Keratinocyte (primary cell): ENCODE measurements around the gene FBXL12.

Experiments
- CTCF ChIP-seq, 3 experiments: IDR thresholded peaks in 1 of 3; conservative IDR thresholded peaks in 1 of 3; optimal IDR thresholded peaks in 1 of 3; 2 replicates in 2 of 3; 3 replicates in 1 of 3; pipeline versions ENCODE3 to v1.5.1; 2011; ENCODE audit warnings: low read length in 3 of 3, mild to moderate bottlenecking in 3 of 3, moderate library complexity in 2 of 3, control low read depth in 1 of 3, inconsistent platforms in 1 of 3; ENCODE audit not compliant: insufficient read depth in 2 of 3; ENCODE audit errors: extremely low read depth in 1 of 3
- EZH2 ChIP-seq: IDR thresholded peaks from one replicate; pipeline ENCODE4 v1.6.1; 2012; ENCODE audit warnings: inconsistent platforms, mild to moderate bottlenecking, low read length, moderate library complexity

GRCh38 chr19:9789066-9789465 lies 29.8 kb downstream of the FBXL12 start:
- no peak for TF ChIP-seq CTCF (optimal IDR thresholded peaks at IDR 0.05 in 1 of 3, IDR thresholded peaks at IDR 0.05 in 1 of 3, conservative IDR thresholded peaks at IDR 0.05 in 1 of 3; ENCODE audit: extremely low read depth in 1 of 3, insufficient read depth in 2 of 3, low read length in 3 of 3)
- TF ChIP-seq EZH2 = no peak
